HG02852 (cell line): Measurements from ENCODE around the gene MSANTD7.
"Not testable (repeated sequence)": the region's sequence is repeated elsewhere in the genome, so short reads cannot be mapped to it uniquely, and the experiment has no call there.

Source experiments
- ATAC-seq: cut with Tn5 transposase; IDR thresholded peaks from one replicate; pipeline ENCODE4 v1.9.1; 2021; ENCODE audit warnings: mild to moderate bottlenecking, moderate library complexity; ENCODE audit not compliant: unreplicated experiment

MSANTD7 gene

GRCh38 chr10:14837003-14837756, 926 bp upstream of the MSANTD7 start:
- no peak for ATAC-seq

- peak; percentile 5 for ATAC-seq
Measured at GRCh38 chr10:14838582-14839304, 637 bp downstream of the MSANTD7 start.

GRCh38 chr10:14839305-14839695, 1.2 kb downstream of the MSANTD7 start:
- no peak for ATAC-seq

- no peak for ATAC-seq
Measured at GRCh38 chr10:14840178-14840577, 2.1 kb downstream of the MSANTD7 start.

GRCh38 chr10:14843327-14843988, 5.4 kb downstream of the MSANTD7 start:
- no peak for ATAC-seq

GRCh38 chr10:14844948-14845347, 6.8 kb downstream of the MSANTD7 start:
- no peak for ATAC-seq

GRCh38 chr10:14852236-14852635, 14.1 kb downstream of the MSANTD7 start:
- ATAC-seq, result no peak

- ATAC-seq, result no peak
Measured at GRCh38 chr10:14855453-14855852, 17.3 kb downstream of the MSANTD7 start.

GRCh38 chr10:14858338-14858960, 20.3 kb downstream of the MSANTD7 start:
- ATAC-seq, result no peak

- ATAC-seq, result no peak
Measured at GRCh38 chr10:14859043-14859442, 20.9 kb downstream of the MSANTD7 start.

- ATAC-seq, result no peak
Measured at GRCh38 chr10:14859775-14860174, 21.7 kb downstream of the MSANTD7 start.

GRCh38 chr10:14860791-14861190, 22.7 kb downstream of the MSANTD7 start:
- ATAC-seq, result no peak

- not testable (repeated sequence) for ATAC-seq
Measured at GRCh38 chr10:14864466-14864865, 26.4 kb downstream of the MSANTD7 start.

- ATAC-seq, result not testable (repeated sequence)
Measured at GRCh38 chr10:14864871-14865270, 26.8 kb downstream of the MSANTD7 start.

GRCh38 chr10:14873090-14873760, 35.1 kb downstream of the MSANTD7 start:
- ATAC-seq, result no peak

- ATAC-seq, result no peak
Measured at GRCh38 chr10:14875941-14876340, 37.8 kb downstream of the MSANTD7 start.

GRCh38 chr10:14876764-14877163, 38.7 kb downstream of the MSANTD7 start:
- no peak for ATAC-seq

GRCh38 chr10:14878266-14879123, 40.4 kb downstream of the MSANTD7 start, which contains the start of gene SUV39H2:
Gene SUV39H2 (plus strand): TSS chr10:14878866. CDS start chr10:14878889, 23 bp downstream.
- peak; percentile 91 for ATAC-seq

- peak; percentile 23 for ATAC-seq
Measured at GRCh38 chr10:14879124-14879927, 41.2 kb downstream of the MSANTD7 start.
